Tibial nerve (tissue), 3 donors: ENCODE data around the gene SLC19A3.

Source experiments
- POLR2A ChIP-seq, 2 donors: fragments of 450-650 bp; IDR thresholded peaks; one replicate each; pipeline ENCODE4 v1.6.1; 2017; ENCODE audit warnings: antibody characterized with exemption in 2 of 2, mild to moderate bottlenecking in 2 of 2, moderate library complexity in 2 of 2
- TF ChIP-seq, protein P1 (sequence below), 5 experiments: fragments of 200-600 bp in 3 of 5; fragments of 450-650 bp in 2 of 5; sonication (generic) in 3 of 5; IDR thresholded peaks; one replicate each; pipeline ENCODE4 v1.5.1; 2016 to 2019; ENCODE audit warnings: antibody characterized with exemption in 5 of 5, mild to moderate bottlenecking in 3 of 5, moderate library complexity in 2 of 5

- TF ChIP-seq, protein P1, sequence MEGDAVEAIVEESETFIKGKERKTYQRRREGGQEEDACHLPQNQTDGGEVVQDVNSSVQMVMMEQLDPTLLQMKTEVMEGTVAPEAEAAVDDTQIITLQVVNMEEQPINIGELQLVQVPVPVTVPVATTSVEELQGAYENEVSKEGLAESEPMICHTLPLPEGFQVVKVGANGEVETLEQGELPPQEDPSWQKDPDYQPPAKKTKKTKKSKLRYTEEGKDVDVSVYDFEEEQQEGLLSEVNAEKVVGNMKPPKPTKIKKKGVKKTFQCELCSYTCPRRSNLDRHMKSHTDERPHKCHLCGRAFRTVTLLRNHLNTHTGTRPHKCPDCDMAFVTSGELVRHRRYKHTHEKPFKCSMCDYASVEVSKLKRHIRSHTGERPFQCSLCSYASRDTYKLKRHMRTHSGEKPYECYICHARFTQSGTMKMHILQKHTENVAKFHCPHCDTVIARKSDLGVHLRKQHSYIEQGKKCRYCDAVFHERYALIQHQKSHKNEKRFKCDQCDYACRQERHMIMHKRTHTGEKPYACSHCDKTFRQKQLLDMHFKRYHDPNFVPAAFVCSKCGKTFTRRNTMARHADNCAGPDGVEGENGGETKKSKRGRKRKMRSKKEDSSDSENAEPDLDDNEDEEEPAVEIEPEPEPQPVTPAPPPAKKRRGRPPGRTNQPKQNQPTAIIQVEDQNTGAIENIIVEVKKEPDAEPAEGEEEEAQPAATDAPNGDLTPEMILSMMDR (IDR thresholded peaks at IDR 0.05): no peak
- TF ChIP-seq POLR2A (IDR thresholded peaks at IDR 0.05): no peak
These were observed 1.3 kb downstream of the SLC19A3 start for GRCh38 chr2:227716501-227716900.
